Activated CD4-positive, alpha-beta T cell treated with anti-CD3 and anti-CD28 coated beads, Interleukin-10, Interleukin-2, amounts not matched to agents 100 ng/mL and 50 ng/mL, durations not matched to agents 16 hours and 8 hours (primary cell): Measurements from ENCODE around the gene ZCCHC2.

Experiments used
- DNase-seq: peaks from one replicate; pipeline ENCODE4 v3.0.0-alpha.2; 2020

Gene ZCCHC2

GRCh38 chr18:62610701-62611411 is 88.0 kb downstream of the ZCCHC2 start:
- no peak for DNase-seq

GRCh38 chr18:62611453-62612288 is 88.8 kb downstream of the ZCCHC2 start:
- DNase-seq = no peak

GRCh38 chr18:62612289-62612645 is 89.4 kb downstream of the ZCCHC2 start:
- no peak for DNase-seq

GRCh38 chr18:62612776-62613175 is 90.0 kb downstream of the ZCCHC2 start:
- no peak for DNase-seq

- no peak for DNase-seq
Measured at GRCh38 chr18:62614494-62614893, 91.7 kb downstream of the ZCCHC2 start.

- DNase-seq = no peak
Measured at GRCh38 chr18:62616331-62616805, 93.5 kb downstream of the ZCCHC2 start.

GRCh38 chr18:62617793-62618591 is 95.2 kb downstream of the ZCCHC2 start:
- DNase-seq = no peak

GRCh38 chr18:62618735-62619134 is 95.9 kb downstream of the ZCCHC2 start:
- DNase-seq = no peak

GRCh38 chr18:62621546-62621945 is 98.7 kb downstream of the ZCCHC2 start:
- no peak for DNase-seq

- no peak for DNase-seq
Measured at GRCh38 chr18:62625019-62625418, 102.2 kb downstream of the ZCCHC2 start.
